NCI-H2107 treated with DMSO at 0.1 percent for 48 hours (cell line): ENCODE measurements around the gene FAHD2B.
"Not testable (repeated sequence)": the region's sequence is repeated elsewhere in the genome, so short reads cannot be mapped to it uniquely, and the experiment has no call there.

Experiments
- DNase-seq: peaks from one replicate; lab custom pipeline; 2025; ENCODE audit not compliant: unreplicated experiment; lab: John Stamatoyannopoulos, UW

FAHD2B gene

DNA sequence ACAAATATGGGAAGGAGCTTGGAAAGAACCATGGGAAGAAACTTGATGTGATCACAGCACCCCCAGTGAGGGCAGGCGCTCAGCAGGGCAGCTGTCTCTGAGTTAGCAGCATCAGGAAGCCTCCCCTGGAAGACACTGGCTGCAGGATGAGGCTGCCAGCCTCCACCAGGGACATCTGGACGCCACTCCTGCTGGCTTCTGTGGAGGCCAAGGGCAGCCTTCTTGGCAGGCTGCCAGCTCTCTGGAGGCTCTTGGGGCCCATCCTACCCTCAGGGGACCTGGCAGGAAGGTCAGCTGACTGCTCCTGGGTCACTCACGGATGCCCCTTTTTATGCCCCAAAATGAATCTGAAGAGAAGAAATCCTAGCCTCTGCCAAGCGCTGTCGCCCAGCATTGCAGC, 26.0 kb downstream of the FAHD2B start:
- not testable (repeated sequence) for DNase-seq

DNA sequence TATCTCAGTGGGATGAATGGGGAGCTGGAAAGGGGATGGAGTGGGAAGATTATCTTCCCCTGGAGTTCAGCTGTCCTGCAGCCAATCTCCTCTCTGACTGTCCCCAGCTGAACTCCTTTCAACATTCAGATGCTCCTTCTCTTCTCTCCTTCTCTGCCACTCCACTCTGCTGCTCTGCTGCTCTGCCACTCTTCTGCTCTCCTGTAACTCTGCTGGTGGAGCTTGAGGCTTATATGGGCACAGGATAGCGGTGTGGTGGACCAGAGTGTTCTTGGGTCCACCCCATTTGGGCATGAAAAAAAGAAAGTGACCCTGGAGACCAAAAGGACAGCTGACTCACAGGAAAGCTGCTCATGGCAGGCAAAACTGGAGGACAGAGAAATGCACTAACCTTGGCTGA, 26.6 kb downstream of the FAHD2B start:
- no peak for DNase-seq

DNA sequence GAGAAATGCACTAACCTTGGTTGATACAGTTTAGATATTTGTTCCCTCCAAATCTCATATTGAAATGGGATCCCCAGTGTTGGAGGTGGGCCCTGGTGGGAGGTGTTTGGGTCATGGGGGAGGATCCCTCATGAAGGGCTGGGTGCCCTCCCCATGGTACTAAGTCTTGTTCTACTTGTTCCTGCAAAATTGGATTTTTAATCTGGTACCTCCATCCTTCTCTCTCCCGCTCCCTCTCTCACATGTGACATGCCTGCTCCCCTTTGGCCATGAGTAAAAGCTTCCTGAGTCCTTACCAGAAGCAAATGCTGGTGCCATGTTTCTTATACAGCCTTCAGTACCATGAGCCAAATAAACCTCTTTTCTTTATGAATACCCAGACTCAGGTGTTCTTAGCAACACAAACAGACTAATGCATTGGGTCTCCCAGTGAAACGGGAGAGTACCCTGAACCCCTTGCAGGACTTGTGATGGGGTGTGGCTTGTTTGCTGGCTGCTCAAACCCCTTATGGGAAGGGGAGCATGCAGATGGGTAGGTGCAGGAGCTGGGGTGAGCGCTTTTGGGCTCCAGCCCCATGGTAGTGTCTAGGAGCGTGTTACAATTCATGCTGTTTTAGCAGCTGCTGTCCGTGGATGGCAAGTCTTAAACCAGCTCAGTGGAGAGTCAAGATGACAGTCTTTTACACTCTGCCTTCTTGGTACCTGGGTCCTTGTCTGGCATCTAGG, 27.2 kb downstream of the FAHD2B start:
- no peak for DNase-seq

DNA sequence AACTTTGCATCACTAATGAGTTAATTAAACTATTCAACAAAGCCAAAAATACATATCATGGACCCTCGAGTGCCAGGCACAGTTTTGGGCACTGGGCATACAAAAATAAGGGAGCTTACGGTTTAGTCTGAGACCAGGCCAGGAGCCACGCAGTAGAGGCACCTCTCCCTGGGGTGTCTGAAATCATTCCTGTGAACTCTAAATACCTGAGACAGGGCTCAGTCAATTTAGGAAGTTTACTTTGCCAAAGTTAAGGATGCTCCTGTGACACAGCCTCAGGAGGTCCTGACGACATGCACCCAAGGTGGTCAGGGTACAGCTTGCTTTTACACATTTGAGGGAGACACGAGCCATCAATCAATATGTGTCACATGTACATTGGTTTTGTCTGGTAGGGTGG, 28.7 kb downstream of the FAHD2B start:
- not testable (repeated sequence) for DNase-seq

DNA sequence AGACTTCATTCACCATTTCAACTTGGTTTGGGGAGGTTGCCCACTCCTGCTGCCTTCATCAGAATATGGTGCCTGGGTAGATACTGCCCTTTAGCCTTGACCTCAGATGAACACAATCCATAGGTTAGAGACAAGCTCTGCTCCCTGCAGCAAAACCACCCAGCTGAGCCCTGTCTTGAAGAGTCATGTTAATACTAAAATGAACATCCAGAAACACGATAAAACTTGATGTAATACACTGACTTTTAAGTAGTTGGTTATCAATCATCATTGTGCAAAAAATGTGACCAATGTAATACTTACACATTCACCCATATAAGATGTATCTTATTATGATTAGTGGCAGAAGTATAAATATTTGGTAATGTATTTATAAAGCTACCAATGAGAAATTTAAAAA, 32.7 kb downstream of the FAHD2B start:
- not testable (repeated sequence) for DNase-seq

DNA sequence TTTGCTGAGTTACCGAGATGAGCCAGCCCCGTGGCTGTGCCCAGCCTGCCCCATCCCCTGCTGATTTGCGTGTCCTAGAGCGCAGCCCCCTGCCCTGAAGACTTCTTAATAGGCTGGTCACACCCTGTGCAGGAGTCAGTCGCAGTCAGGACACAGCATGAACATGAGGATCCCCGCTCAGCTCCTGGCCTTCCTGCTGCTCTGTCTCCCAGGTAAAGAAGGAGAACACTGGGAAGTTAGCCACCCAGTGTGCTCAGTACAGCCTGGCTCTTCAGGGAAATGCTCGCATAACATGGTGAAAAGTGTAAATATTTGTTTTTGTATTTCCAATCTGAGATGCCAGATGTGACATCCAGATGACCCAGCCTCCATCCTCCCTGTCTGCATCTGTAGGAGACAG, 34.9 kb downstream of the FAHD2B start:
- not testable (repeated sequence) for DNase-seq

DNA sequence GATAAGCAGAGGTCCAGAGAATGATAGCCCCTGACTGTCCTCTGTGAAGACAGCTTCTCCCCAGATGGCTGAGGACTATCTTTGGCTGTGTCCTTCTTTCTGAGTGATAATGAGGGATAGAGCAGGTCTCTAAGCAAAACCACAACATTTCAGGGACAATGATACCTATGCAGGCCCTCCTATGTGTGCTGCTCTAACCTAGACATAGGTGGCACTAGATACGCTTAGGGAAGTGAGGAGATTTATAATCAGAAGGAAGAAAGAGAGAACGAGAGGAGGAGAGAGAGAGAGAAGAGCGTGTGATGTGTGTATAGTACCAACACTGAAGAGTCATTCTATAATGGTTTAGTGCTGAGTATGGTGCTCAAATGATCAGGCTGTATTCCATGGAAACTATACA, 38.5 kb downstream of the FAHD2B start:
- not testable (repeated sequence) for DNase-seq

DNA sequence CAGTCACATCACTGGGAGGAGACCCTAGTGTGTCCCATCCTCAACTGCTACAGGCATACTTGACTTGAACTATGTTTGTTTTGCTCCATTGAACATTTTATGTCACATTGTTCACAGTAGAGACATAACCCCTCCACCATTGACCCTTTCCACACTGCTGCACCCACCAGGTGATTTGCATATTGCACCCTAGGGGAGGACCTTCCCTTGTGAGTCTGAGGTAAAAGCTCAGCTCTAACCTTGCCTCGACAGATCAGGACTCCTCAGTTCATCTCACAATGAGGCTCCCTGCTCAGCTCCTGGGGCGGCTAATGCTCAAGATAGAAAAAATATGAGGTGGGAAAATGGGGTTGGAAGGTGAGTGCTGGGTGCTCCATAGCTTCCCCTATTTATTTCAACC, 44.6 kb downstream of the FAHD2B start:
- DNase-seq = not testable (repeated sequence)

DNA sequence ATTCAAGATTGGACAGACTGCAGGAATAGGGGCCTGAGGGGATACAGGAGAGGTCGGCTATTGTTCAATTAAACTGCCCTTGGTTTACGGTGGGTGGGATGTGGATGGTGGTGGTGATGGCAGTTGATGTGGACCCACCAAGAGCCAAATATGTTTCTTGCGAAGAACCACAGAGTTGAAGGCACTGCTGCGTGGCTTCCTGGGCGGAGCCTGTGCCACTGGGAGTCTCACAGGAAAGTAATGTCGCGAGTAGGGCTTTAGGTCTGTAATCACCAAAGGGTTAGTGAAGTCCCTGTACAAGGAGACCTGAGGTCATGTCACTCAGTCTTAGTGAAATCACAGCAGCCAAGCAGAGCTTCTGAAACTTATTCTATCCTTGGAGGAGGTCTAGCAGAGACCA, 46.2 kb downstream of the FAHD2B start:
- DNase-seq = not testable (repeated sequence)

DNA sequence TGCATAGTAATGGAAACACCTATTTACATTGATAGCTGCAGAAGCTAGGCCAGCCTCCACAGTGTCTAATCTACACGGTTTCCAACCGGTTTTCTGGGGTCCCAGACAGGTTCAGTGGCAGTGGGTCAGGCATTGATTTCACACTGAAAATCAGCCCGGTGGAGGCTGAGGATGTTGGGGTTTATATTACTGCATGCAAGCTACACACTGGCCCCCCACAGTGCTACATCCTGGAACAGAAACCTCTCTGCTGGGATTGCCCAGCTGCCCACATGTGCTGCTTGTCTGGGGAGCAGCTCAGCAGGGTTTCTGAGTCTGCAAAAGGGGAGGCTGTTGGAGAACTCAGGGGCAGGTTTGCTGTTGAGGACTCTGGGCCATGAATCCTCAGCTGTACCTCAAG, 48.0 kb downstream of the FAHD2B start:
- not testable (repeated sequence) for DNase-seq

DNA sequence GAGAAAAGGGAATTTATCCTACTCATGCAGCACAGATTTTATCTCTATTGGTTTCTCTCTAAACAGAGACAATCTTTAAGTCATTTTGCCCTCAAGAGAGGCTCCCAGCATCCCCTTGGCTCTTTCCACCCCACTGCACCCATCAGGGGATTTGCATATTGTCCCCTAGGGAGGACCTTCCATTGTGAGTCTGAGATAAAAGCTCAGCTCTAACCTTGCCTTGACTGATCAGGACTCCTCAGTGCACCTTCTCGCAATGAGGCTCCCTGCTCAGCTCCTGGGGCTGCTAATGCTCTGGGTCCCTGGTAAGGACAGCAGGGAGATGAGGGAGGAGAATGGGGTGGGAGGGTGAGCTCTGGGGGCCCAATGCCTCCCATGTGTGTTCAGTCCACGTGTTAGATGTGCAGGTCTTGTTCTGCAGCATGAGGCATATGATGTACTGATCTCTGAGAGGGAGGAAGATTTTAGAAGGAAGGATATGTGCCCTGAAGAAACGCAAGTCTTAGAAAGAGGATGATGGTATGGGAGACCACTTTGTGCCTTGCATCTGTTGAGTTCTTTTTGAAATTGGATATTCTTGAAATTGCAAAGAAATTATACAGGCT, 48.7 kb downstream of the FAHD2B start:
- DNase-seq = not testable (repeated sequence)
